Left lobe of liver (tissue), 2 donors: ENCODE measurements around the gene ADAMTS18. TPM values are rescaled to one million over a fixed set of nuclear protein-coding genes. Genes with fewer than 3 reads are reported as not detected.
"Not testable (repeated sequence)": the region's sequence is repeated elsewhere in the genome, so short reads cannot be mapped to it uniquely, and the experiment has no call there.

ENCODE experiments used
- ATAC-seq: fragments of 200-7000 bp; cut with Tn5 transposase; one replicate; pipeline ENCODE4 v1.9.1; 2020; ENCODE audit warnings: mild to moderate bottlenecking, moderate library complexity
- DNase-seq: peaks from one replicate; pipeline ENCODE4 v3.0.0-alpha.2; 2020; ENCODE audit warnings: low spot score
- total RNA-seq: library from RNA; stranded (reverse); gene quantifications from one replicate; pipeline ENCODE4 v1.2.1, GENCODE V29; 2021
- donor health status: DM: no; HTN: no; CAD: no; lungs with moderate emphysema.
- donor health status: DM: no; HTN: yes; CAD: no.

Gene ADAMTS18
- total RNA-seq, 1 donor from 2014 or later, result 0.28 TPM

DNA sequence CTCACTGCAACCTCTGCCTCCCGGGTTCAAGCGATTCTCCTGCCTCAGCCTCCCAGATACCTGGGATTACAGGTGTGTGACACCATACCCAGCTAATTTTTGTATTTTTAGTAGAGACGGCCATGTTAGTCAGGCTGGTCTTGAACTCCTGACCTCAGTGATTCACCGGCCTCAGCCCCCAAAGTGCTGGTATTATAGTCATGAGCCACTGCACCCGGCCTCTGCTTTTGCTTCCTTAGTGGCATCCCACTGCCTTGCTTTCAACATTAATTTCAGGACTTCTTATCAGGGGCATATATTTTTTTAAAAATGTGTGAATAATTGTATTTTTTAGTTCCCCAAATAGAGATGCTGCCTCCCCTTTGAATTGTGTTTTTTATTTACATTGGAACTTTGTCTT is 136.8 kb downstream of the ADAMTS18 start:
- ATAC-seq (no peak), DNase-seq (no peak)

DNA sequence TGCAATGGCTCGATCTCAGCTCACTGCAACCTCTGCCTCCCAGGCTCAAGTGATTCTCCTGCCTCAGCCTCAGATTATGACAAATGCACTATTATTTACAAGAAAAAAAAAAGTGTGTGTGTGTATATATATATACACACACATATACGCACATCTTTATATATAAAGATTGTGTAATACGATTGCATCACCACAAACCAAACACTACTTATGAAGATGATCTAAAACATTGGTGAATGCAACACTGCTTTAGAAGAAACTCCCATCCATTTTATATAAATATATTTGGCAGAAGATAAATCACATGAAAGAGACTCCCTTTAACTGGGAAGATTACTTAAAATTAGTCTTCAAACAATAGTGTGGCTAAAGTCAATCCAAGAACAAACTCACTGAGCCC is 138.9 kb downstream of the ADAMTS18 start:
- no peak for ATAC-seq
- DNase-seq, result no peak

DNA sequence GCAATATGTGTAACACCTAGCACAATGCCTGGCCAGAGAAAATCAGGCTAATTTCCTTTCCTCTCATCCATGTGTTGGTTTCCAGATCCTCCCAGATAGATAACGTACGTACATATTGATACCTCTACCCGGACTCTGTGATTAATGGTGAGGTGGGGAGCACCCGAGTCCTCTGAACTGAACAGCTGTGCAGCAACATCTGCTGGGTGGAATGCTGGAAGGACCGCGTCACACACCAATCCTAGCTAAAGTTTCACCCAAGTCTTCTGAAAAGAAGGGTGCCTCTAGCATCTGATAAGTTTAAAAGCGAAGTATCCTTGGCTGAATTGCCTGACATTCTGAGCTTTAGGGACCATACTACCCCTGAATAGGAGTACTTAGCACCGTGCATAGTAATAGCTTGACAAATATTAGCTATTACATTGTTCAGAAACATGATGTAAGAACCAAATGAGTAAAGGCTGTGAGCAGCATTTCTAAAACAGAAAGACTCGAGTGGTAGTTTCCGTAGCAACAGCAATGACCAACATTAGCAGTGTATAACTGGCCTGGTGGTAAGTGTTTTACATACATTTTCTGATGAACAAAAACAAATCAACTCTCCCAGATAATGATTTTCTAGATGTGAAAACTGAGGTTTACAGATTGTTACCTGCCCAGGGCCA is 144.3 kb downstream of the ADAMTS18 start:
- ATAC-seq, result no peak
- DNase-seq, result no peak

DNA sequence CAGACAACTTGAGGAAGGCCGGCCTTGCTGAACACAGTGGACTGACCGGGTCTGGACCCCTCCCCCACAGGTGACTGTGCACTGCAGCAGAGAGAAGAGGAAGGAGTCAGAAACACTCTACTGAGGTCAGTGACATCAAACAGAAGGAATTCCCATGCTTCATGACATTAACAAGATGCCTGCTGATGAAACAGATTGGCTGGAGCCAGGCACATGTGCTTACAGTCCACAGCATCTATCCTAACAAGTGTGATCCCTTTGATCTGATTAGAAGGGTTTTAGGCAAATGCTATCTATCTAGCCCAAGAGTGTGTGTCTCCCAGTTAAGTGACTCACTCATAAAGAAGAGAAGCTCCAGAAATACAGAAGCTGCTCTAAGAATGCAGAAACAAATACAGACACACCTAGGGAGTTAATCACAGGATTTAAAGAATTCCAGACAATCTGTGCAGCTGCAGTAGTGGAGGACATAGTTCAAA is 145.5 kb downstream of the ADAMTS18 start:
- no peak for DNase-seq
- no peak for ATAC-seq

DNA sequence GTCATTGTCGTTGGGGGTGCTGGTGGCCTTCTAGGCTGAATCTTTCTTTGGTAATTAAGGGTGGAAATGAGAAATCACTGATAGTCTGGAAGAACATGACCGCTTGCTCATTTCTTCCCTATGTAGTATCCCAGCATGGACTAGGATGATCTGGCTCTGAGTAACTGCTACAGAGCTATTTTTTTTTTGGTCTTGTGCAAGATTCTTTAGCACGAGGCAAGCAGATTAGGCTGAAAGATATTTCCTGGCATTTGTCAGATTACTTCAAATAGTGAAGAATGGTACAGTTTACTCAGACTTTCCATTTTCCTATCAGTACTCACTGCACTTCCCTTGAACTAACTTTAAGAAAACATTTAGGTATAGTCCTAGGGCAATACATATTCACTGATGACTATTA is 146.6 kb downstream of the ADAMTS18 start:
- DNase-seq (no peak), ATAC-seq (no peak)

DNA sequence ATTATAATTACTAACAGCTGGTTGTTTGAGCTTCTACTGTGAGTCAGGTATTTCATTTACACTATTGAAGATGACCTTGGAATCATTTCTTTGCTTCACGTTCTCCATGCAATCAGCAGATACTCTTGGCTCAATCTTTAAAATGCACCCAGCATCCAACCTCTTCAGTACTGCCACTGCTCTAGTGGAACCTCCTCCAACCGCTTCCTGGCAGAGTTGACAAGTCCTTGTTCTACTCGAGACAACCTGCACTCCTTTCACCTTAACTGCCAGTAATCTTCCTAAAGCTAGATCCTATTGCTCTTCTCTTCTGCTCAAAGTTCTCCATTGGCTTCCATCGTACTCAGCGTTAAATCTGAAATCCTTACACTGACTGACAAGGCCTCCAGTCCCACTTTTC is 149.2 kb downstream of the ADAMTS18 start:
- DNase-seq, result no peak
- no peak for ATAC-seq

DNA sequence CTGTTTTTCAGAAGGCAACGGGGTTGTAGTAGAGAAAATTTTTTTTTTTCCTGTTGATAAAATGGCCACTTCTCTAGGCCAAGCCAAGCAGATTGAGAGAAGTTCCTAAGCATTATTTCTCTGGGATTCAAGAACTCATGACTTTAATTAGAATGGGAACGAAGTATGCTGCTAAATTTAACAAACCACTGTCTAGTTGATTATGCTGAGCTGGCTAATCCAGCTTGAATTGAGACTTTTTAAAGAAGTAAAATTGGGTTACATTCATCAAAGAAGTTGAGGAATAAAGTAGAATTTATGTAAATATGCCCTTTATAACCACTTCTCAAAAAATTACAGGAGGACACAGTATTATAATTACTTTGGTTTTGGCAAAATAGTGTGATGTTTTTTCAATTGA is 152.5 kb downstream of the ADAMTS18 start:
- no peak for ATAC-seq
- no peak for DNase-seq

DNA sequence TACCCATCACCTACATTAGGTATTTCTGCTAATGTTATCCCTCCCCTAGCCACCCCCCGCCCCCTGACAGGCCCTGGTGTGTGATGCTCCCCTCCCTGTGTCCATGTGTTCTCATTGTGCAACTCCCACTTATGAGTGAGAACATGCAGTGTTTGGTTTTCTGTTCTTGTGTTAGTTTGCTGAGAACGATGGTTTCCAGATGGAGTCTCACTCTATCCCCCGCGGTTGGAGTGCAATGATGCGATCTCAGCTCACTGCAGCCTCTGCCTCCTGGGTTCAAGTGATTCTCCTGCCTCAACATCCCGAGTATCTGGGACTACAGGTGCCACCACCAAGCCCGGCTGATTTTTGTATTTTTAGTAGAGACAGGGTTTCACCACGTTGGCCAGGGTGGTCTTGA is 155.5 kb downstream of the ADAMTS18 start:
- DNase-seq, ATAC-seq: not testable (repeated sequence)

DNA sequence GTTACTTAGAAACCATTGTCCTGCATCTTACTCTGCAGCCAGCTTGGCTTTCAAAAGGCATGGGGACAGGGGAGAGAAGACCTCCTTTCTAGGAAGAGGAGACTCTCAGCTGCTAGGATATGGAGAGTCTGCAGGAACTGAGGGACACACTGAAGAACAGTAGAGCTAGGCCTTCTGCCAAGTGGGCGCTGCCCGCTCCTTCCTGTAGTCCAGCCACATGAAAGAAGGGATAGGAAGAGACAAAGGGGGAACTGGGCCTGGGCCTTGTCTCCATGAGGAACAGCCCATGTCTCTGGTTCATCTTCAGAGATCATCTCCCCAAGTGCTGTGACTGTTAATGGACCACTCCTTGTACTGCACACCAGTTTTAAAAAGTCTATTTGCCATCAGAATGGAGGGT is 157.3 kb downstream of the ADAMTS18 start:
- ATAC-seq, result no peak
- no peak for DNase-seq

DNA sequence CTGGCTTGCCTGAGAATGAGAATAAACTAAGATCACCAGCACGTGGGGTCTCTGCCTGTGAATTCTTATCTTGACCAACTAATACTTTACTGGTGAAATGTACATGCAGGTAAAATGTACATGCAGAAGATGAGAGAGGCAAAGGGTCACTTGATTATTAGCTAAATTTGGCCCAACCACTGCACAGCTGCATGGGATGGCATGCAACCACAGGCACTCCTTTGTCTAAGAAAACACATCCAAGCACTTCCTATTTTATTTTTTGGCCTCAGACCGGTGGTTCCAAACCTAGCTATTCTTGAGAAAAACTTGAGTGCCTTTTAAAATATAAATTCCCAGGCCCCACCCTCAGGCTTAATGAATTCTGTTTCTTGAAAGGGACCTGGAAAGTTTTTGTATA is 157.7 kb downstream of the ADAMTS18 start:
- ATAC-seq, result no peak

DNA sequence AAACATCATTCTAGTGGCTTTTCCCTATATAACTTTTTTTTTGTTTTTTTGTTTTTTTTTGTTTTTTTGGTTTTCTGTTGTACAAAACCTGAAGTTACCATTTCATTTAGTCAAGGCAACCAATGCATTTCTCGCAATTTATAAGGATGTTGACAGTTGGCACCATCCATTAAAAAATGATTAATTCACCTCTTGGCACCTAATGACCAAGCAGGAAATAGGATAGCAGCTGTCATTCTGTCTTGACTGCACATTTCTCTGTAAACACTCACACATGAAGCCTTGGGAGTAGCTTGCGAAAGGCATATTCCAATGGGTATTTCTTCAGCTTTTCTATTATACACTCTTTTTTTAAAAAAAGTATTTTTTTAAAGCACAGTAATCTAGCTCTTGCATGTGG is 158.2 kb downstream of the ADAMTS18 start:
- ATAC-seq, result no peak
- DNase-seq, result no peak

More for the DNA sequence above, 157.7 kb downstream of the ADAMTS18 start:
- DNase-seq, result no peak

DNA sequence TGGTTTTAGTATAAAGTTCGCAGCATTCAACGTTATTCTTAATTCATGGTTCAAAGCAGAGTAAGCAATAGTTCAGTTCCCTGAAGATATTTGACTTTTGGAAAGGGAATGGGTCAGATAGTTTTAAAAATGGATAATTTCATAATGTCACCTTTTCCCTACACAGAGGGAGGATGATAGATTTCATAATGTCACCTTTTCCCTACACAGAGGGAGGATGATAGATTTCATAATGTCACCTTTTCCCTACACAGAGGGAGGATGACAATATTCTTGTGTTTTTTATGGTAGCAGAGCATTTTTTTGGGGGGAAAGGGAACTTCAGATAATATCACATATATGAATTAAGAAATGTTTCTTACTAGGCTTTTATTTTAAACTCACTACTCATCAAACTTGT is 159.5 kb downstream of the ADAMTS18 start:
- not testable (repeated sequence) for ATAC-seq, DNase-seq

DNA sequence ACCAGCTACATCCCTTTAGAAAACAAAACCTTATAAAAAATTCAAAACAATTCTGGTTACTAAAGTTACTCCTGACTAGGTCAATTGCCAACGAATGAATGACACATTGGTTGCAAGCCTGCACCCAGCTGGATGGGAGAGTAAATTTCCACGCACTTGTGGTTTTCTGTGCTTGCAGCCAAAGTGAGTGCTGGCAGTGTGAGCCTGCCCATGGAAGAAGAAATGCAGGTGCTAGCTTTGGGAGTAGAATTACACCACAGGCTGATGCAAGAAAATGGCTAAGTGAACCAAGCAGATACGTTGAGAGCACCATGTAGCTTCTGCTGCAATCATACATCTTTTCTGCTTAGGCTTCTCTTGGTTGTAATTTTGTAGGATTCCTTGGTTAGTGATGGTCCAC is 161.0 kb downstream of the ADAMTS18 start:
- no peak for DNase-seq
- ATAC-seq, result no peak

DNA sequence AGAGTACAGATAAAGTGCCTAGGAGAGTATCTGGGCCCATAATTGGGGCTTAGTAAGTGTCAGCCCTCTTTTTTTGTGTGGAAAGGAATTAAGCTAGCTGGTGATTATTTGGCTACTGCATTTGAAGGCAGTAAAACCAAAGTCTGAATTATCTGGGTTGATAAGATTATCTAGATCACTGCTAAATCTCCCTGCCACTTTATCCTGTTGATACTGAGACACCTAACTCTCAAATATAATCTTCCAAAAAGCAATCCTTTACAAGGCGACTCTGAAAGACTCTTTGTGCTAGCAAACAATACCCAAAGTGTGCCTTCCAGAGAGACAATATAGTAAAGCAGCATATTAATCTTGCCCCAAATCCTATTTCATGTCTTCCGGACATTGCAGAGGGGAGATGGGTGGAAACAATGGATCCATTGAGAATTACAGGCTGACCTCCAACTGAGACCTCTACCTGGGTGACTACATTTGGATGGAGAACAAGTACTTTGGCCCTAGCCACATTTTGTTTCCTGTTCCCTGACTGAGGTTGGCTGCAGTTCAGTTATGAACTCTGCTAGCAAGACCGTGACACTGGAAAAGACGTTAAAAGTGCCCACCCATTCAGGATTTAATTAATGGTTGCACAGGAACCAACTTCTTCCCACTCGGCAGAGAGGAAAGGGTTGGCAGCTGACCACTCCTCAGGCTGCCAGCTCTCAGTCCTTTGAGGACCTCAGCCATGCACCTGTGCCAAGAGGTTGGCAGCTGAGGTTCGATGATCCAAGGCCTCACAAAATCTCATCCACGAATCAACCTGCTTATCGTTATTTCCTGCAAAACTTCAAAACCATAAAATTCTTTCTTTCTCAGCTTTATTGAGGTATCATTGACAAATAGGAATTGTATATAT is 163.1 kb downstream of the ADAMTS18 start:
- no peak for ATAC-seq

DNA sequence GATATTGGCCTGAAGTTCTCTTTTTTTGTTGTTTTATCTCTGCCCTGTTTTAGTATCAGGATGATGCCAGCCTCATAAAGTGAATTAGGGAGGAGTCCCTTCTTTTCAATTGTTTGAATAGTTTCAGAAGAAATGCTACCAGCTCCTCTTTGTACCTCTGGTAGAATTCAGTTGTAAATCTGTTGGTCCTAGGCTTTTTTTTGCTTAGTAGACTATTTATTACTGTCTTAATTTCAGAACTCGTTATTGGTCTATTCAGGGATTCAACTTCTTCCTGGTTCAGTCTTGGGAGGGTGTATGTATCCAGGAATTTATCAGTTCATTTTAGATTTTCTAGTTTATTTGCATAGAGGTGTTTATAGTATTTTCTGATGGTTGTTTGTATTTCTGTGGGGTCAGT is 168.6 kb downstream of the ADAMTS18 start:
- not testable (repeated sequence) for DNase-seq, ATAC-seq

More for the DNA sequence above, 163.1 kb downstream of the ADAMTS18 start:
- no peak for DNase-seq

DNA sequence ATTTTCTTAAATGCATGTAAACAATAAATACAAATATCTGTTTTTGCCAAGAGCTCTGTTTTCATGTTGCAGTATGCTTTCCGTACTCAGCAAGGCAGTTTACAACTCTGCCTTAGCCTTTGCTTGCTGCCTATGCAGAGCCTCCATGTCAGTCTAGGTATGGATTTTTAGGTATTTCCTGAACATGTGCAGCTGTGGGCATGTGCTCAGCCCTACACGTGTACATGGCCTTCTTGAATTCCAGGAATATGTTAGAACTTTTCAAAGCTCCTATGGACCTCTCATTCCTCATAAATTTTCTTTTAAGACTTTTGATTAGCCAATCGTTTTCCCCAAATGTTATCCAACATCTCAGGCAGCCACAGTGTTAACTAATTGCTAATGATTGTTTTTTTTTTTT is 171.9 kb downstream of the ADAMTS18 start:
- DNase-seq, result no peak
- no peak for ATAC-seq

DNA sequence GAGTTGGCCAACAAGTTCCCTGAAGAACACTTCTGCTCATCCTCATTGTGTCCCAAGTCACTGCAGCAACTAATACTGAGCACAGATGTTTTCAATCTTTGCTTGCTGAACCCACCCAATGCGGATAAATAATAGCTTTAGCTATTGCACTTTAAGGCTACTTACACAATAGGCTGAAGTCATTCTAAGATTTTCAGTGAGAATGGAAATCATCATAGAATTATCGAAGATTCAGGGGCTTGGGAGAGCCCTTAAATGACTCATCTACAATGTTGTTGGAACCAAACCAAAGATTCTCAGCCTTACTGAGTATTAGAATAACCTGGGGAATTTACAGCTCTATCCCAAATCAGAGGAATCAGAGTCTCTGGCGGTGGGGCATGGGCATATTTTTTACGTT is 184.4 kb downstream of the ADAMTS18 start:
- no peak for DNase-seq
- no peak for ATAC-seq

DNA sequence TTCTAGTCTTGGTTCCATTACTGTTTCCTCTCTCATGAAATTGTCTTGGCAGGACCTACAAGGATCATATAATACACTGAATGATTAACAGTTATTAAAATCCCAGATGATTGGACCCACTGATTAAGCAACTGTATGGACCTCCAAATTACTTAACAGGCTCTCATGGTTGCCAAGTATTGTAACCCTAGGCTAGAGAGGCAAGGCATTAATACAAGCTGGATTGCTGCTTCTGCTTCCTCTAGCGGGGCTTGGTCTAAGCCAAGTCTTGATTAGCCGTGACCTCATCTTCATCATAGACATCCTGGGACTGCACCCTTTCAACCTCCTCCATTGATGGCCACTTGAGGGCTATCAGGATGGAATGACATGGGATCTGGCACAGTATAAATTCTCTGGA is 188.7 kb downstream of the ADAMTS18 start:
- ATAC-seq, result no peak
- no peak for DNase-seq

DNA sequence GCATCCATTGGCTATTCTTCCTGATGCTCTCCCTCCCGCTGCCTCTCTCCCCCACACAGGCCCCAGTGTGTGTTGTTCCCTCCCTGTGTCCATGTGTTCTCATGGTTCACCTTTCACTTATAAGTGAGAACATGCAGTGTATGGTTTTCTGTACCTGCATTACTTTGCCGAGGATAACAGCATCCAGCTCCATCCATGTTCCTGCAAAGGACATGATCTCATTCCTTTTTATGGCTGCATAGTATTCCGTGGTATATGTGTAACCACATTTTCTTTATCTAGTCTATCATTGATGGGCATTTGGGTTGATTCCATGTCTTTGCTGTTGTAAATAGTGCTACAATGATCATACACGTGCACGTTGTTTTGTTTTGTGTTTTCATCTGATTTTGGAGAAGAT is 192.4 kb downstream of the ADAMTS18 start:
- DNase-seq, ATAC-seq: not testable (repeated sequence)

DNA sequence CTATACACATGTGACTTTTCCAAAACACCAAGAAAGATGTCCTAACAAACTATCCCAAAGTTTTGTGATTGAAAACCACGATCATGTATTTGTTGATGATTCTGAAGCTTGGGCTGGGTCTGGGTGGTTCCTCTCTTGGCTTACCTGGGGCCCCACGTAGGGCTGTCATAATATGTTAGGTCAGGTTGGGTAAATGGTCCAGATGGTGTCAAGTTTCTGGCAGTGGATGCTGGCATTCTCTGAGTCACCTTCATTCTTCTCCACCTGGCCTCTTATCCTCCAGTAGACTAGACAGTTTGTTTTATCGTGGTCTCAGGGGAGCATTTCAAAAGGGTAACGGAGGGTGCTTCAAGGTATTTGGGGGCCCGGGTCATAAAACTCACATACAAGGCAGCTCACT is 196.2 kb downstream of the ADAMTS18 start:
- ATAC-seq (no peak), DNase-seq (no peak)

DNA sequence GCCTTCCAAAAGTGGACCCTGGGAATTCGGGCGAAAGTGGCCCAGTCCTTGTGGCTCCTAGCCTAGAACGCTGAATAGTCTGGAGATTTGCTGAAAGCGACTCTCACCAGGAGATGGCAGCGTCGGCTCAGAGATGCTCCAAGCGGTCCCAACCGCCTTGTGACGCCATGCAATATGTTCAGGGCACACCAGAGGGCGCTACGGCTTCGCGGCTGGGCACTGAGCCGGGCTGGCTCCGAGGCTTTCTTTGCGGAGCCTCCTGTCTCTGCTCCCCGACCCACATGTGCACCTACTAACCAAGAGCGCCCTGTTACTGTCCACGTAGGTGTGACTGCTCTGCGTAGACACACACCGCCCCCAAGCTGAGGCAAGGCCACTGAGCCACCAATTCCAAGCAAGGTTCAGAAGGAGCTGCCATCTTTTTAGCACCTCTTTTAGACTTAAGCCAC is 198.7 kb downstream of the ADAMTS18 start:
- DNase-seq, result peak; percentile 88
- ATAC-seq, result peak; percentile 100

DNA sequence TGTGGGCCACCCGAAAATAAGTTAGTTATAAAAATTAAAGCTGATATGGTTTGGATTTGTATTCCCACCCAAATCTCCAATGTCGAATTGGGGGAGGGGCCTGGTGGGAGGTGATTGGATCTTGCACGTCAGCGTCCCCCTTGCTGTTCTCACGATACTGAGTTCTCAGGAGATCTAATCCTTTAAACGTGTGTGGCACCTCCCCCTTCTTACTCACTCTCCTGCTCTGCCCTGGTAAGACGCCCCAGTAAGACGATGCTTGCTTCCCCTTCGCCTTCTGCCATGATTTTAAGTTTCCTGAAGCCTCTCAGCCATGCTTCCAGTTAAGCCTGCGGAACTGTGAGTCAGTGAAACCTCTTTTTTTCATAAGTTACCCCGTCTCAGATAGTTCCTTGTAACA is 200.2 kb downstream of the ADAMTS18 start:
- DNase-seq, result no peak

More for the DNA sequence above, 200.2 kb downstream of the ADAMTS18 start:
- no peak for ATAC-seq
